H7 (cell line): ENCODE results near the gene SMARCE1. TPM values are rescaled to one million over a fixed set of nuclear protein-coding genes. Genes with fewer than 3 reads are reported as not detected.

Source experiments
- DNase-seq: peaks from one replicate; pipeline ENCODE4 v3.0.0; 2012
- H3K27me3 ChIP-seq: 2 replicates; pipeline ENCODE4 v1.6.0; 2011; ENCODE audit warnings: mild to moderate bottlenecking, low read length; ENCODE audit not compliant: control insufficient read depth, insufficient read depth
- H3K36me3 ChIP-seq: replicated peaks from 2 replicates; pipeline ENCODE4 v1.5.1; 2011; ENCODE audit warnings: low read length; ENCODE audit not compliant: control insufficient read depth, insufficient read depth
- H3K4me3 ChIP-seq: 2 replicates; pipeline ENCODE4 v1.5.1; 2011; ENCODE audit warnings: low read depth, mild to moderate bottlenecking, control low read depth, low read length, moderate library complexity; ENCODE audit not compliant: insufficient read depth
- total RNA-seq: library from RNA; depleted of rRNA; stranded (reverse); fragments of >200 nt; shearing (Covaris generic); gene quantifications from 2 replicates; pipeline ENCODE4 v1.2.3, GENCODE V29; 2014; rRNA removed

SMARCE1 gene
- total RNA-seq, result 75.1 and 99.9 TPM in 2 replicates

- H3K4me3 ChIP-seq, result peak within 1 kb of the TSS; percentile 91
- peaks cover 2% of the 10 kb centered on the region for H3K36me3 ChIP-seq
- no peaks in the 10 kb centered on the region; the same call in 1 of the 2 replicates for H3K27me3 ChIP-seq
- peak; percentile 86 for DNase-seq
Measured at GRCh38 chr17:40647624-40648383, at the start of gene SMARCE1. TSS of gene SMARCE1 (minus strand) at chr17:40647818. CDS start at chr17:40645802, 2,016 bp downstream.

GRCh38 chr17:40697297-40697696, 49.7 kb upstream of the SMARCE1 start:
- no peaks in the 10 kb centered on the region for H3K36me3 ChIP-seq
- no peak overlapping the region for H3K4me3 ChIP-seq
- no peak for DNase-seq
- no peaks in the 10 kb centered on the region for H3K27me3 ChIP-seq

- no peak for DNase-seq
- no peak overlapping the region for H3K4me3 ChIP-seq
- no peaks in the 10 kb centered on the region for H3K36me3 ChIP-seq
- H3K27me3 ChIP-seq, result no peaks in the 10 kb centered on the region
Measured at GRCh38 chr17:40696651-40697072, 49.0 kb upstream of the SMARCE1 start.

- Histone ChIP-seq H3K4me3 (no peak overlapping the region), H3K36me3 (no peaks in the 10 kb centered on the region), H3K27me3 (no peaks in the 10 kb centered on the region)
- no peak for DNase-seq
Measured at GRCh38 chr17:40695874-40696472, 48.4 kb upstream of the SMARCE1 start.

GRCh38 chr17:40694584-40694983, 47.0 kb upstream of the SMARCE1 start:
- DNase-seq, result no peak
- H3K36me3 ChIP-seq, result no peaks in the 10 kb centered on the region
- H3K27me3 ChIP-seq, result no peaks in the 10 kb centered on the region
- no peak overlapping the region for H3K4me3 ChIP-seq

GRCh38 chr17:40687106-40687505, 39.5 kb upstream of the SMARCE1 start:
- no peak for DNase-seq
- Histone ChIP-seq H3K27me3 (no peaks in the 10 kb centered on the region; the same call in 1 of the 2 replicates), H3K36me3 (no peaks in the 10 kb centered on the region), H3K4me3 (no peak overlapping the region)

- DNase-seq, result no peak
- H3K4me3 ChIP-seq, result no peak overlapping the region
- H3K36me3 ChIP-seq, result no peaks in the 10 kb centered on the region
- H3K27me3 ChIP-seq, result no peaks in the 10 kb centered on the region; the same call in 1 of the 2 replicates
Measured at GRCh38 chr17:40686192-40686591, 38.6 kb upstream of the SMARCE1 start.

GRCh38 chr17:40680998-40681397, 33.4 kb upstream of the SMARCE1 start:
- no peak for DNase-seq
- Histone ChIP-seq H3K36me3 (no peaks in the 10 kb centered on the region), H3K27me3 (no peaks in the 10 kb centered on the region; the same call in 1 of the 2 replicates), H3K4me3 (no peak overlapping the region)

GRCh38 chr17:40679523-40679907, 31.9 kb upstream of the SMARCE1 start:
- Histone ChIP-seq H3K36me3 (no peaks in the 10 kb centered on the region), H3K27me3 (no peaks in the 10 kb centered on the region; the same call in 1 of the 2 replicates), H3K4me3 (no peak overlapping the region)
- no peak for DNase-seq

GRCh38 chr17:40678902-40679522, 31.4 kb upstream of the SMARCE1 start:
- Histone ChIP-seq H3K36me3 (no peaks in the 10 kb centered on the region), H3K4me3 (no peak overlapping the region), H3K27me3 (no peaks in the 10 kb centered on the region; the same call in 1 of the 2 replicates)
- no peak for DNase-seq

GRCh38 chr17:40675905-40676304, 28.3 kb upstream of the SMARCE1 start:
- no peaks in the 10 kb centered on the region for H3K36me3 ChIP-seq
- no peak overlapping the region for H3K4me3 ChIP-seq
- DNase-seq, result no peak
- no peaks in the 10 kb centered on the region for H3K27me3 ChIP-seq

- Histone ChIP-seq H3K36me3 (no peaks in the 10 kb centered on the region), H3K4me3 (no peak overlapping the region), H3K27me3 (no peaks in the 10 kb centered on the region)
- no peak for DNase-seq
Measured at GRCh38 chr17:40672654-40673053, 25.0 kb upstream of the SMARCE1 start.

- Histone ChIP-seq H3K4me3 (no peak overlapping the region), H3K36me3 (no peaks in the 10 kb centered on the region), H3K27me3 (no peaks in the 10 kb centered on the region)
- no peak for DNase-seq
Measured at GRCh38 chr17:40671282-40671681, 23.7 kb upstream of the SMARCE1 start.

- Histone ChIP-seq H3K4me3 (no peak overlapping the region), H3K36me3 (no peaks in the 10 kb centered on the region), H3K27me3 (no peaks in the 10 kb centered on the region)
- no peak for DNase-seq
Measured at GRCh38 chr17:40666331-40666730, 18.7 kb upstream of the SMARCE1 start.
